ENCODE results near the gene CYP39A1.
"Not testable (repeated sequence)": the region's sequence is repeated elsewhere in the genome, so short reads cannot be mapped to it uniquely, and the experiment has no call there.

Gene CYP39A1

GRCh38 chr6:46648869-46649492 is 3.6 kb downstream of the CYP39A1 start:
- DNase-seq (ENCODE audit: low read depth), result no peak

GRCh38 chr6:46648108-46648507 is 4.5 kb downstream of the CYP39A1 start:
- DNase-seq (ENCODE audit: low read depth), result not testable (repeated sequence)

GRCh38 chr6:46645265-46645664 is 7.4 kb downstream of the CYP39A1 start:
- DNase-seq (ENCODE audit: low read depth), result no peak

- DNase-seq (ENCODE audit: low read depth), result no peak
These were observed 9.5 kb downstream of the CYP39A1 start for GRCh38 chr6:46642928-46643751.

GRCh38 chr6:46638650-46639049 is 14.0 kb downstream of the CYP39A1 start:
- no peak for DNase-seq (ENCODE audit: low read depth)

- DNase-seq (ENCODE audit: low read depth), result no peak
These were observed 14.7 kb downstream of the CYP39A1 start for GRCh38 chr6:46637933-46638332.

GRCh38 chr6:46637145-46637544 is 15.5 kb downstream of the CYP39A1 start:
- DNase-seq (ENCODE audit: low read depth), result no peak

- DNase-seq (ENCODE audit: low read depth), result no peak
These were observed 17.2 kb downstream of the CYP39A1 start for GRCh38 chr6:46635462-46635861.

GRCh38 chr6:46632053-46632452 is 20.6 kb downstream of the CYP39A1 start:
- no peak for DNase-seq (ENCODE audit: low read depth)

GRCh38 chr6:46629691-46630090 is 22.9 kb downstream of the CYP39A1 start:
- DNase-seq (ENCODE audit: low read depth), result no peak

GRCh38 chr6:46628976-46629375 is 23.6 kb downstream of the CYP39A1 start:
- DNase-seq (ENCODE audit: low read depth), result no peak

- DNase-seq (ENCODE audit: low read depth), result no peak
These were observed 24.1 kb downstream of the CYP39A1 start for GRCh38 chr6:46628498-46628897.

- DNase-seq (ENCODE audit: low read depth), result no peak
These were observed 25.6 kb downstream of the CYP39A1 start for GRCh38 chr6:46626976-46627375.

- no peak for DNase-seq (ENCODE audit: low read depth)
These were observed 26.2 kb downstream of the CYP39A1 start for GRCh38 chr6:46626228-46626909.

- DNase-seq (ENCODE audit: low read depth), result no peak
These were observed 33.9 kb downstream of the CYP39A1 start for GRCh38 chr6:46618726-46619125.

- DNase-seq (ENCODE audit: low read depth), result no peak
These were observed 40.0 kb downstream of the CYP39A1 start for GRCh38 chr6:46612645-46613044.

GRCh38 chr6:46610862-46611553 is 41.6 kb downstream of the CYP39A1 start:
- no peak for DNase-seq (ENCODE audit: low read depth)

GRCh38 chr6:46606338-46606737 is 46.3 kb downstream of the CYP39A1 start:
- no peak for DNase-seq (ENCODE audit: low read depth)

- no peak for DNase-seq (ENCODE audit: low read depth)
These were observed 47.4 kb downstream of the CYP39A1 start for GRCh38 chr6:46605091-46605797.

- no peak for DNase-seq (ENCODE audit: low read depth)
These were observed 54.4 kb downstream of the CYP39A1 start for GRCh38 chr6:46598215-46598614.

GRCh38 chr6:46592740-46593139 is 59.9 kb downstream of the CYP39A1 start:
- DNase-seq (ENCODE audit: low read depth), result no peak

GRCh38 chr6:46592046-46592445 is 60.6 kb downstream of the CYP39A1 start:
- DNase-seq (ENCODE audit: low read depth), result no peak

All from T follicular helper cell (primary cell).